ENCODE results near the gene INPP5J. TPM values are rescaled to one million over a fixed set of nuclear protein-coding genes. Genes with fewer than 3 reads are reported as not detected.

The INPP5J gene
- total RNA-seq, 1 experiment from 2014 or later: 4.6 TPM

DNA sequence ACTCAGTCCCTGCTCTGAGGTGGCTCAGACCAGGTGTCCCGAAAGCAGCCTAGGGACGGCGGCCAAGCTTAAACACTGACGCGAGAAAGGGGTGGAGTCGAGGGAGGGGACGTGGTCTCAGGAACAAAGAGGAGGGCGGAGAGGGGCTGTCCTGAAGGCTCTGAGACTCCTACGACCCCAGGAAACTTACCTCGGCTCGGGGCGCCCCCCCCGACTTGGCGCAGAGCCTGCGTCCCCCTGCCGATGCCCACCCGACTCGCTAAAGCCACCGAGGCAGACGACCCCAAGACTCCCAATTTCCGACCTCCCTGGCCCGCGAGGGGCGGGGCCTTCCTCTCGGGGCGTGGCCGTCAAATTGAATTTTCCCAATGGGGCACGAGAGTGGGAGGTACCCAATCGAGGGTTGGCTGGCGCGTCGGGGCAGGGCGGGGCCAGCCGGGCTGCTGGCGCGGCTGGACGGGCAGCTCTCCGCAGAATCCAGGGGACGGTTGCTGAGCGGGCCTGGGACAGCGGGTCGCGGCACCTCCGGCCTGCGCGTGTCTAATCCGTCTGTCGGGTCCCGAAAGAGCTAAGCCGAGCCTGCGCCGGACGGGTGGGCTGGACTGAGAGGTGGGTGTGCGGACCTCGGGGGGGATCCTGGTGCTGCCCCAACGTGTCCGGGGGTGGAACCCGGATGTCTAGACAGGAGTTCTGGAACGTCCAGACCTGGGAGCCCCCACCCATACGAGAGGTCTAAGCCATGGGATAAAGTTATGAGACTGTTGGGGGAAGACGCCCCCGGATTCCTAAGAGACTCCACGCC is 41.7 kb upstream of the INPP5J start, which contains the start of gene SMTN:
Gene SMTN, plus strand, starts transcription at position 471 of the 802 bp plus-strand sequence. CDS start 1,941 bp downstream, outside the sequence.
- TF ChIP-seq, protein P1, sequence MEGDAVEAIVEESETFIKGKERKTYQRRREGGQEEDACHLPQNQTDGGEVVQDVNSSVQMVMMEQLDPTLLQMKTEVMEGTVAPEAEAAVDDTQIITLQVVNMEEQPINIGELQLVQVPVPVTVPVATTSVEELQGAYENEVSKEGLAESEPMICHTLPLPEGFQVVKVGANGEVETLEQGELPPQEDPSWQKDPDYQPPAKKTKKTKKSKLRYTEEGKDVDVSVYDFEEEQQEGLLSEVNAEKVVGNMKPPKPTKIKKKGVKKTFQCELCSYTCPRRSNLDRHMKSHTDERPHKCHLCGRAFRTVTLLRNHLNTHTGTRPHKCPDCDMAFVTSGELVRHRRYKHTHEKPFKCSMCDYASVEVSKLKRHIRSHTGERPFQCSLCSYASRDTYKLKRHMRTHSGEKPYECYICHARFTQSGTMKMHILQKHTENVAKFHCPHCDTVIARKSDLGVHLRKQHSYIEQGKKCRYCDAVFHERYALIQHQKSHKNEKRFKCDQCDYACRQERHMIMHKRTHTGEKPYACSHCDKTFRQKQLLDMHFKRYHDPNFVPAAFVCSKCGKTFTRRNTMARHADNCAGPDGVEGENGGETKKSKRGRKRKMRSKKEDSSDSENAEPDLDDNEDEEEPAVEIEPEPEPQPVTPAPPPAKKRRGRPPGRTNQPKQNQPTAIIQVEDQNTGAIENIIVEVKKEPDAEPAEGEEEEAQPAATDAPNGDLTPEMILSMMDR (conservative IDR thresholded peaks at IDR 0.05; ENCODE audit: low read depth, low read length): no peak
- no peak for TF ChIP-seq EZH2 (IDR thresholded peaks at IDR 0.05; ENCODE audit: borderline replicate concordance, low read depth, low read length, poor library complexity, severe bottlenecking)
- no TSS peak for BruUV-seq (replicated peaks)

DNA sequence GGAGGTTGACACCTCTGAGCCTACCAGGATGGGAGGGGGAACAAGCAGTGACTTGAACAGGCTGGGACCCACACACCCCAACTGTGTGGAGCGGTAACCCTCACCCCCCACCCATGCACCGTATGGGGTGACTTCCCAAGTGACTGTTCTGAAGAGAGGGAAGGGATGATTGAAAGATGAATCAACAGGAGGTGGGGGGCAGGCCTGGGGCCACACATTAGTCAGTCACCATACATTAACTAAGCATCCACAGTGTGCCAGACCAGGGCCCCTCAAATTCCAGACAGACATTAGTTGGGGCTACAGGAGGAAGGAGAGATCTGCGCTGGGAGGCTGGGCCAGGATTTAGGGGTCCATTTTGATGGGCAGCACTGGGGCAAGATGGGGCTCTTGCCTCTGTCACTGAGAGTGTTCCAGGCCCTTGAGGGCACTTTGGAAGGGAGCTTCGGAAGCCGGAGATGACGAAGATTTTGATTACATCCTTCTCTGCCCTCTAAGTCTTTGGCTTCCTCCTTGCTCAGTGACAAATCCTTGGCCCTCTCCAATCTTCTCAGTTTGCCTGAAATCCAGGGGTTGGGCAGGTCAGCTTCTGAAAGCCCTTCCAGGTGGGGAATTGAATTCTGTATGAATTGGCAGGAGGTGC is 40.7 kb upstream of the INPP5J start:
- H3K27ac ChIP-seq (ENCODE audit: low read depth, low read length, poor library complexity, severe bottlenecking): no peak overlapping the region
- intact Hi-C loops (cut with micrococcal nuclease; ENCODE audit: unreplicated experiment): loop anchor here (5.0 kb wide), 2 partner anchors 115 to 320 kb away; partner anchors contain the start of genes MORC2 and TUG1
- POLR2A ChIA-PET (ENCODE audit: low non-redundant PET): interaction anchor here (1.0 kb wide), 1 partner anchor 15 kb away, joined by 4 read pairs; no protein-coding TSS in a partner anchor
- peaks cover 18% of the 10 kb centered on the region for H3K4me1 ChIP-seq (ENCODE audit: insufficient read depth, low read length, poor library complexity, severe bottlenecking)
- CTCF ChIA-PET: interaction anchor here (0.6 kb wide), 1 partner anchor 27 kb away, joined by 4 read pairs; no protein-coding TSS in a partner anchor
- no peak for DNase-seq (ENCODE audit: low spot score)
- BruUV-seq (replicated peaks): no TSS peak
- no peaks in the 10 kb centered on the region for H3K27me3 ChIP-seq (replicated peaks; ENCODE audit: insufficient read depth, low read depth, low read length, poor library complexity)
- H3K4me3 ChIP-seq (ENCODE audit: low read depth, low read length, poor library complexity, severe bottlenecking): peak overlapping the region; percentile 62
- H3K36me3 ChIP-seq (ENCODE audit: insufficient read depth, low read length, poor library complexity, severe bottlenecking): no peaks in the 10 kb centered on the region
- no peaks in the 10 kb centered on the region for H3K9me3 ChIP-seq (ENCODE audit: low read depth, low read length, poor library complexity, severe bottlenecking)
- TF ChIP-seq, protein P1 (conservative IDR thresholded peaks at IDR 0.05; ENCODE audit: low read depth, low read length): no peak
- no peak for TF ChIP-seq EZH2 (IDR thresholded peaks at IDR 0.05; ENCODE audit: borderline replicate concordance, low read depth, low read length, poor library complexity, severe bottlenecking)

More for the DNA sequence above, 41.7 kb upstream of the INPP5J start, which contains the start of gene SMTN:
- ChIA-PET CTCF (no interaction called here), POLR2A (ENCODE audit: low non-redundant PET) (interaction anchor here (0.5 kb wide), 1 partner anchor 238 kb away, joined by 5 read pairs; no protein-coding TSS in a partner anchor)
- peaks cover 18% of the 10 kb centered on the region for H3K4me1 ChIP-seq (ENCODE audit: insufficient read depth, low read length, poor library complexity, severe bottlenecking)
- peak within 1 kb of the TSS; percentile 89 for H3K27ac ChIP-seq (ENCODE audit: low read depth, low read length, poor library complexity, severe bottlenecking)
- intact Hi-C loops (cut with micrococcal nuclease; ENCODE audit: unreplicated experiment): loop anchor here (5.0 kb wide), 2 partner anchors 114 to 319 kb away; partner anchors contain the start of genes MORC2 and TUG1
- H3K27me3 ChIP-seq (replicated peaks; ENCODE audit: insufficient read depth, low read depth, low read length, poor library complexity): no peaks in the 10 kb centered on the region
- DNase-seq (ENCODE audit: low spot score): peak; percentile 93
- H3K4me3 ChIP-seq (ENCODE audit: low read depth, low read length, poor library complexity, severe bottlenecking): peak within 1 kb of the TSS; percentile 62
- H3K9me3 ChIP-seq (ENCODE audit: low read depth, low read length, poor library complexity, severe bottlenecking): no peaks in the 10 kb centered on the region
- no peaks in the 10 kb centered on the region for H3K36me3 ChIP-seq (ENCODE audit: insufficient read depth, low read length, poor library complexity, severe bottlenecking)

GRCh38 chr22:31082606-31083376 is 40.0 kb upstream of the INPP5J start:
- no TSS peak for BruUV-seq (replicated peaks)

More at GRCh38 chr22:31082606-31083376, 40.0 kb upstream of the INPP5J start:
- Histone ChIP-seq H3K27ac (ENCODE audit: low read depth, low read length, poor library complexity, severe bottlenecking) (no peak overlapping the region), H3K9me3 (ENCODE audit: low read depth, low read length, poor library complexity, severe bottlenecking) (no peaks in the 10 kb centered on the region), H3K4me1 (ENCODE audit: insufficient read depth, low read length, poor library complexity, severe bottlenecking) (peaks cover 18% of the 10 kb centered on the region), H3K36me3 (ENCODE audit: insufficient read depth, low read length, poor library complexity, severe bottlenecking) (no peaks in the 10 kb centered on the region), H3K27me3 (replicated peaks; ENCODE audit: insufficient read depth, low read depth, low read length, poor library complexity) (no peaks in the 10 kb centered on the region), H3K4me3 (ENCODE audit: low read depth, low read length, poor library complexity, severe bottlenecking) (no peak overlapping the region)
- ChIA-PET POLR2A (ENCODE audit: low non-redundant PET) (interaction anchor here (1.0 kb wide), 1 partner anchor 16 kb away, joined by 4 read pairs; no protein-coding TSS in a partner anchor), CTCF (interaction anchor here (0.6 to 1.1 kb wide), 3 partner anchors 28 to 450 kb away, joined by 3 to 5 read pairs (median 4); no protein-coding TSS in a partner anchor)
- TF ChIP-seq EZH2 (IDR thresholded peaks at IDR 0.05; ENCODE audit: borderline replicate concordance, low read depth, low read length, poor library complexity, severe bottlenecking): no peak
- TF ChIP-seq, protein P1 (conservative IDR thresholded peaks at IDR 0.05; ENCODE audit: low read depth, low read length): peak; percentile 55
- intact Hi-C loops (cut with micrococcal nuclease; ENCODE audit: unreplicated experiment): loop anchor here (5.0 kb wide), 2 partner anchors 115 to 320 kb away; partner anchors contain the start of genes MORC2 and TUG1
- peak; percentile 49 for DNase-seq (ENCODE audit: low spot score)

Data from A673 (cell line).